SK-N-MC (cell line): ENCODE data around the gene TLDC2.

Experiments
- EZH2 ChIP-seq: fragments of 200-600 bp; sonication (generic); IDR thresholded peaks from one replicate; pipeline ENCODE4 v1.6.1; 2017; ENCODE audit warnings: antibody characterized with exemption
- FOXP2 ChIP-seq: optimal IDR thresholded peaks from 2 replicates; pipeline ENCODE3; 2011; ENCODE audit warnings: mild to moderate bottlenecking, moderate library complexity; ENCODE audit not compliant: insufficient read depth; ENCODE audit errors: extremely low read length, control extremely low read depth
- POLR2AphosphoS5 ChIP-seq: IDR thresholded peaks from 2 replicates; pipeline ENCODE4 v1.6.1; 2012; ENCODE audit warnings: mild to moderate bottlenecking, low read depth, low read length, borderline replicate concordance

DNA sequence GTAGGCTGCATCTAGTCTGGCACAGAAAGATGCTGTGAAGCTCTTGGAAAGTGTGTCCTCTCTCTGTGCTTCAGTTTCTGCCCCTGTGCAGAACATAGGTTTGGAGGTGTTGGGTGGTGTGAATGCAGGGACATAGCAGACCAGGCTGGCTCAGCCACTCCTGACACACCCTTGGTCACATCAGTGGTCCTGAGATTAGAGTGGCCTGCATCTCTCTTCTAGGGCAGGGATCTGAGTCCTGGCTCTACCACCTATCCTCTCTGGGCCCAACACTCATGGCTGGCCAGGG, 10.1 kb upstream of the TLDC2 start:
- no peak for TF ChIP-seq EZH2
- TF ChIP-seq POLR2AphosphoS5 = no peak
- TF ChIP-seq FOXP2 = no peak
